ENCODE measurements around the gene RWDD3. TPM values are rescaled to one million over a fixed set of nuclear protein-coding genes. Genes with fewer than 3 reads are reported as not detected.

The RWDD3 gene
- total and polyA plus RNA-seq, 12 donors, result 2.9 to 66.2 (median 15.7) TPM

- Histone ChIP-seq H3K27ac (no peak overlapping the region), H3K27me3 (no peaks in the 10 kb centered on the region), H3K9me3 (replicated peaks in 1 of 3) (no peaks in the 10 kb centered on the region), H3K36me3 (replicated peaks in 1 of 2) (no peaks in the 10 kb centered on the region), H3K4me3 (no peak overlapping the region), H3K4me1 (replicated peaks in 1 of 2) (no peaks in the 10 kb centered on the region)
- DNase-seq, result no peak
- TF ChIP-seq POLR2A (IDR thresholded peaks at IDR 0.05) (no peak), CTCF (IDR thresholded peaks at IDR 0.05) (no peak)
- WGBS, 4 donors, result 85 to 96% (median 90%) methylated on average over 4 of the region's 4 CpGs
- intact Hi-C loops (cut with DNase I), result no loop called here
Observed at GRCh38 chr1:95262913-95263312, 28.9 kb downstream of the RWDD3 start.

- intact Hi-C loops (cut with DNase I), result no loop called here
- TF ChIP-seq POLR2A (IDR thresholded peaks at IDR 0.05), result no peak
- no peak for TF ChIP-seq CTCF (IDR thresholded peaks at IDR 0.05)
Observed at GRCh38 chr1:95263450-95263849, 29.4 kb downstream of the RWDD3 start.

GRCh38 chr1:95265106-95265505 lies 31.1 kb downstream of the RWDD3 start:
- H3K4me3 ChIP-seq, result no peak overlapping the region
- 73 to 90% (median 79%) methylated on average over 2 of the region's 2 CpGs for WGBS, 4 donors
- H3K9me3 ChIP-seq (replicated peaks in 1 of 3), result no peaks in the 10 kb centered on the region
- no peak overlapping the region for H3K27ac ChIP-seq
- no peaks in the 10 kb centered on the region for H3K27me3 ChIP-seq
- no peaks in the 10 kb centered on the region for H3K36me3 ChIP-seq (replicated peaks in 1 of 2)
- H3K4me1 ChIP-seq (replicated peaks in 1 of 2), result no peaks in the 10 kb centered on the region
- TF ChIP-seq POLR2A (IDR thresholded peaks at IDR 0.05) (no peak), CTCF (IDR thresholded peaks at IDR 0.05) (no peak)
- DNase-seq, result no peak
- intact Hi-C loops (cut with DNase I), result no loop called here

More at GRCh38 chr1:95263450-95263849, 29.4 kb downstream of the RWDD3 start:
- no peak overlapping the region for H3K4me3 ChIP-seq
- H3K27me3 ChIP-seq, result no peaks in the 10 kb centered on the region
- H3K36me3 ChIP-seq (replicated peaks in 1 of 2), result no peaks in the 10 kb centered on the region
- H3K4me1 ChIP-seq (replicated peaks in 1 of 2), result no peaks in the 10 kb centered on the region
- no peak overlapping the region for H3K27ac ChIP-seq
- DNase-seq, result no peak
- WGBS, 4 donors, result 85 to 89% (median 87%) methylated on average over 5 of the region's 5 CpGs
- no peaks in the 10 kb centered on the region for H3K9me3 ChIP-seq (replicated peaks in 1 of 3)

- H3K4me3 ChIP-seq, result no peak overlapping the region
- H3K27ac ChIP-seq, result no peak overlapping the region
- TF ChIP-seq CTCF (IDR thresholded peaks at IDR 0.05) (no peak), POLR2A (IDR thresholded peaks at IDR 0.05) (no peak)
- no peaks in the 10 kb centered on the region for H3K36me3 ChIP-seq (replicated peaks in 1 of 2)
- no peak for DNase-seq
- H3K4me1 ChIP-seq (replicated peaks in 1 of 2), result no peaks in the 10 kb centered on the region
- WGBS, 4 donors, result 80 to 89% (median 85%) methylated on average over 7 of the region's 7 CpGs
- no peaks in the 10 kb centered on the region for H3K9me3 ChIP-seq (replicated peaks in 1 of 3)
- H3K27me3 ChIP-seq, result no peaks in the 10 kb centered on the region
- intact Hi-C loops (cut with DNase I), result no loop called here
Observed at GRCh38 chr1:95276429-95276828, 42.4 kb downstream of the RWDD3 start.
